Sigmoid colon (tissue), 7 donors: ENCODE results near the gene CPNE9. TPM values are rescaled to one million over a fixed set of nuclear protein-coding genes. Genes with fewer than 3 reads are reported as not detected.

Experiments
- DNase-seq: peaks from one replicate; pipeline ENCODE4 v3.0.0-alpha.2; 2019
- H3K27ac ChIP-seq, 4 donors: fragments of 200-600 bp; sonication (generic); one replicate each; pipeline ENCODE4 v1.5.1; 2016 to 2019; ENCODE audit warnings: mild to moderate bottlenecking in 1 of 4
- H3K27me3 ChIP-seq, 3 donors: fragments of 200-600 bp; sonication (generic); one replicate each; pipeline ENCODE4 v1.5.1; 2019; ENCODE audit warnings: mild to moderate bottlenecking in 1 of 3
- H3K36me3 ChIP-seq, 4 donors: fragments of 200-600 bp; sonication (generic); one replicate each; pipeline ENCODE4 v1.5.1; 2016 to 2019
- H3K4me1 ChIP-seq, 4 donors: fragments of 200-600 bp; sonication (generic); one replicate each; pipeline ENCODE4 v1.5.1; 2017 to 2019
- H3K4me3 ChIP-seq, 4 donors: fragments of 200-600 bp; sonication (generic); one replicate each; pipeline ENCODE4 v1.5.1; 2017 to 2019; ENCODE audit warnings: mild to moderate bottlenecking in 2 of 4, moderate library complexity in 1 of 4
- H3K9me3 ChIP-seq, 4 donors: fragments of 200-600 bp in 3 of 4; sonication (generic) in 3 of 4; one replicate each; pipeline versions ENCODE4 v1.5.1 to v1.6.1; 2013 to 2019
- EP300 ChIP-seq, 4 donors: sonication (generic); formaldehyde crosslinking; IDR thresholded peaks; one replicate each; pipeline ENCODE4 v1.6.1; 2017; ENCODE audit warnings: antibody characterized with exemption in 4 of 4
- POLR2A ChIP-seq, 2 donors: fragments of 450-650 bp; IDR thresholded peaks; one replicate each; pipeline ENCODE4 v1.6.1; 2016; ENCODE audit warnings: antibody characterized with exemption in 2 of 2, mild to moderate bottlenecking in 2 of 2, moderate library complexity in 2 of 2
- POLR2AphosphoS5 ChIP-seq, 4 donors: sonication (generic); formaldehyde crosslinking; IDR thresholded peaks; one replicate each; pipeline ENCODE4 v1.6.1; 2017; ENCODE audit warnings: antibody characterized with exemption in 4 of 4
- WGBS, 2 donors: extraction: QIAGEN DNeasy Blood & Tissue Kit; methylation state at CpG; one replicate each; pipeline ENCODE4 v1.1.7; 2013; 5-methylcytosine and 5-hydroxymethylcytosine counted together
- intact Hi-C: fragments of 100-400 bp; cut with DNase I; formaldehyde crosslinking; loops from one replicate; pipeline ENCODE4 v1.15.1; 2023
- polyA plus RNA-seq, 3 donors: library from polyadenylated mRNA; stranded (reverse); fragments of 200-250 nt; gene quantifications; one replicate each; pipeline ENCODE4 v1.2.3, GENCODE V29; 2013
- total RNA-seq, 4 donors: library from RNA; depleted of rRNA; stranded (reverse); fragments of >200 nt; gene quantifications; one replicate each; pipeline ENCODE4 v1.1.0, GENCODE V29; 2016
- TF ChIP-seq, protein P1 (sequence below), 4 experiments: fragments of 450-650 bp in 3 of 4; fragments of 200-600 bp in 1 of 4; IDR thresholded peaks; one replicate each; pipeline ENCODE4 v1.5.1; 2016 to 2019; ENCODE audit warnings: antibody characterized with exemption in 4 of 4, mild to moderate bottlenecking in 3 of 4, moderate library complexity in 2 of 4
- donor health status: healthy with polysubstance abuse.
- donor health status: Bipolar disorder and iron deficiency.
- donor health status: healthy.

Gene CPNE9
- total and polyA plus RNA-seq, 7 donors, result 0.14 to 0.22 TPM; not detected in 5

DNA sequence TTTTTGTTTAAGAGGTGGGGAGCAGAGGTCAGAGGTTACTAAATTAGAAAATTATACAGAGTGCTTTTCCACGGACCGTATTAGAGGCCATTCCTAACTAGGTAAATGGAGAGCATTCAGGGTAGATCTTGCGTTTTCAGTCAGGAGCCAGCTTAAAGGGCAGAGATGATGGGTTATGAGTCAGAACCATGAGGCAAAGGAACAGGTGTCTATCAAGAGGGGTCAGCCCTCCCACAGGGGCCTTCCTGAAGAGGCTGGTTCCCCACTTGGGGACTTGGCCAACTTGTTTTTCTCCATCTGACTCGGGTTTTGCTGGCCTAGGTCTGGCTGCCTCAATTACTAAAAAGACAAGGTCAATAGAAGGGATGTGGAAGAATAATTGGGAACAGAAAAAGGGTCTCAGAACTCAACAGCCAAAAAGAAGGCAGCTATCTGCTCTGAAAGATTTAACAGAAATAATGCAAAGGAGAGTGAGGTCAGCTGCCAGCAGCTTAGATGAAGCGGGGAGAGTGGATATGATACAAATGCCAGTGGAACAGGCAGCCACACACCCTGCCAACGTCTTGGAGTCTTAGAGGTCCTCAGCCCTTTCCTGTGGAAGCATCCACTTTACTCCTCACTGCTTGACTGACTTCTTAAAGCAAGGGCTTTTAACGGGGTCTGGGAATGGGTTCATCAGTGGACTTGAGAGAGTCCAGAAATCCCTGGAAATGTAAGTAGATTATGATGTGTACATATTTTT, 36.8 kb upstream of the CPNE9 start:
- 84 to 87% methylated on average over 7 of the region's 7 CpGs for WGBS, 2 donors
- H3K4me3 ChIP-seq, result no peak overlapping the region
- H3K36me3 ChIP-seq, result peaks cover 25 to 96% (median 49%) of the 10 kb centered on the region in 4 donors

DNA sequence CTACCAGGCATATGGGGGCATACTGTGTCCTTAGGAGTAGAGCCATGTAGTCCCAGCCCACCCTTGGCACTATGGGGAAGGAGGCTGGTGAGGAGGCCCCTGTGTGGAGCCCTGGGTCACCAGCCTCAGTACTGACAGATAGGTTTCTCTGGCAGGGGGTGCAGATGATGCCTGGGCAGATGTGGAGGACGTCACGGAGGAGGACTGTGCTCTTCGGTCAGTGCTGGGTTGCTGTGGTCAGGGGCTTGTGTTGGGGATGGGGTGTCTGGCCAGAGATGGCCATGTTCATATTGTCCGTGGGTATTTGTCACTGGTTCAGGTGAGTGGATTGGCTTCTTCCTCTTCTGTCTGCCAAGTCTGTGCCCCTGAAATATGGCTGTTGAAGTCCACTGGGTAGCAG, 34.4 kb upstream of the CPNE9 start:
- TF ChIP-seq POLR2AphosphoS5 (IDR thresholded peaks at IDR 0.05), result no peak
- TF ChIP-seq POLR2A (IDR thresholded peaks at IDR 0.05), result no peak
- no peak for TF ChIP-seq EP300 (IDR thresholded peaks at IDR 0.05)
- TF ChIP-seq, protein P1, sequence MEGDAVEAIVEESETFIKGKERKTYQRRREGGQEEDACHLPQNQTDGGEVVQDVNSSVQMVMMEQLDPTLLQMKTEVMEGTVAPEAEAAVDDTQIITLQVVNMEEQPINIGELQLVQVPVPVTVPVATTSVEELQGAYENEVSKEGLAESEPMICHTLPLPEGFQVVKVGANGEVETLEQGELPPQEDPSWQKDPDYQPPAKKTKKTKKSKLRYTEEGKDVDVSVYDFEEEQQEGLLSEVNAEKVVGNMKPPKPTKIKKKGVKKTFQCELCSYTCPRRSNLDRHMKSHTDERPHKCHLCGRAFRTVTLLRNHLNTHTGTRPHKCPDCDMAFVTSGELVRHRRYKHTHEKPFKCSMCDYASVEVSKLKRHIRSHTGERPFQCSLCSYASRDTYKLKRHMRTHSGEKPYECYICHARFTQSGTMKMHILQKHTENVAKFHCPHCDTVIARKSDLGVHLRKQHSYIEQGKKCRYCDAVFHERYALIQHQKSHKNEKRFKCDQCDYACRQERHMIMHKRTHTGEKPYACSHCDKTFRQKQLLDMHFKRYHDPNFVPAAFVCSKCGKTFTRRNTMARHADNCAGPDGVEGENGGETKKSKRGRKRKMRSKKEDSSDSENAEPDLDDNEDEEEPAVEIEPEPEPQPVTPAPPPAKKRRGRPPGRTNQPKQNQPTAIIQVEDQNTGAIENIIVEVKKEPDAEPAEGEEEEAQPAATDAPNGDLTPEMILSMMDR (IDR thresholded peaks at IDR 0.05), result no peak
- DNase-seq, result peak; percentile 29
- H3K4me1 ChIP-seq, result peaks cover 0 to 14% (median 13%) of the 10 kb centered on the region in 4 donors
- H3K36me3 ChIP-seq, result peaks cover 37 to 96% (median 52%) of the 10 kb centered on the region in 4 donors
- H3K9me3 ChIP-seq, result no peaks in the 10 kb centered on the region
- intact Hi-C loops, result no loop called here
- no peak overlapping the region for H3K27ac ChIP-seq
- 94 to 96% methylated on average over 4 of the region's 4 CpGs for WGBS, 2 donors
- no peaks in the 10 kb centered on the region for H3K27me3 ChIP-seq
- no peak overlapping the region for H3K4me3 ChIP-seq

More for the DNA sequence above, 36.8 kb upstream of the CPNE9 start:
- TF ChIP-seq POLR2A (IDR thresholded peaks at IDR 0.05) (no peak), POLR2AphosphoS5 (IDR thresholded peaks at IDR 0.05) (no peak), EP300 (IDR thresholded peaks at IDR 0.05) (no peak)
- TF ChIP-seq, protein P1 (IDR thresholded peaks at IDR 0.05), result no peak
- Histone ChIP-seq H3K27ac (no peak overlapping the region), H3K4me1 (peaks cover 0 to 14% (median 13%) of the 10 kb centered on the region in 4 donors), H3K9me3 (no peaks in the 10 kb centered on the region), H3K27me3 (no peaks in the 10 kb centered on the region)
- DNase-seq, result peak; percentile 39
- intact Hi-C loops, result no loop called here

DNA sequence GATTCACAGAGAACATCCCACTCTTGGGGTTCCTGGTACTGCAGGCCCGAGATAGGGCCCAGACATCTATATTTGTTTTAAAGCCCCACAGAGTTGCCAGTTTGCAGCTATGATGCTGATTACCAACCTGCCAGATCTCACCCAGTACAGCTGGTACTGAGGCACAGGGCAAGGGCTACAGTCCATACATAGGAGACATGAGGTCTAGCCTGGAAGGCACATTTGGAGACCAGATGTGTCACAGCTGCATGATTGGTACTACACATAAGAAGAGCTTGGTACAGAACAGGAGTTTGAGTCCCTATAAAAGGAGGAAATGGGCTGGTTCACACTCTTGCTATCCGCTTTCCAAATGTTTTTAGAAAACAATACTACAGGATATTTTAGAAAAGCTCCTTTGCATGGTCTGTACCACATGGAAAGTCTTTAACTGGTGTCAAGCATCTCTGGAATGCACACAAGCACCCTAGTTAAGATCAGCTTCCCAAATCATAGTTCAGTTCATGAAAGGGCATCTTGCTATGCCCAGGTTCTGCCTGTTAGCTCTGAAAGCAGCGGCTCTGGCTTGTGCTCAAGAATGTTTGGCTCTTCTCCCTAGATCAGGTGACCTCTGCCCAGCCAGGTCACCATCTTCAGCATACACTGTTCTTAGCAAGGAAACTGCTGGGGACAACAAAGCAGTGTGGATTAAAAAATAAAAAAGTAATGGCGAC, 33.8 kb upstream of the CPNE9 start:
- Histone ChIP-seq H3K4me3 (no peak overlapping the region), H3K27me3 (no peaks in the 10 kb centered on the region), H3K27ac (peak overlapping the region in 1 of 4 donors; percentile 3), H3K9me3 (no peaks in the 10 kb centered on the region), H3K36me3 (peaks cover 37 to 96% (median 50%) of the 10 kb centered on the region in 4 donors), H3K4me1 (peaks cover 0 to 14% (median 13%) of the 10 kb centered on the region in 4 donors)
- TF ChIP-seq EP300 (IDR thresholded peaks at IDR 0.05), result no peak
- TF ChIP-seq, protein P1 (IDR thresholded peaks at IDR 0.05), result no peak
- intact Hi-C loops, result no loop called here
- 89 to 91% methylated on average over 4 of the region's 4 CpGs for WGBS, 2 donors
- no peak for DNase-seq

DNA sequence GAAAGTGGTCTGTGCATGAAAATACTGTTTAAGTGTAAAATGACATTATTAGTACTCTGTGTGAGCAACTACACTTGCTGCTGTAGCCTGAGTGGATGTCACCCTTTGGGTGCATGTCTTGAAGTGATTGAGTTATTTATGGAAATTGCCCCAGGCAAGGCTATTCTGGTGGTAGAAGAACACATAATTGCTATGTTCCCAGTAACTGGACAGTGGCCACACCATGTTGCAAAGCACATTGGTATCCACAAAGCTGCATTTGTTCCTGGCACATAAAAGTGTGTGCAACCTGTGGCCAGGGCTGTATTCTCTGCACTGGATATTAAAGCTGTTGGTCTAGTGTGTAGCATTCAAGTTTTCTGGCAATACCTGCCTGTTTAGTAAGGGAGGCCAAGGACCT, 30.6 kb upstream of the CPNE9 start:
- no peak overlapping the region for H3K4me3 ChIP-seq
- intact Hi-C loops, result no loop called here
- TF ChIP-seq EP300 (IDR thresholded peaks at IDR 0.05) (no peak), POLR2A (IDR thresholded peaks at IDR 0.05) (no peak), POLR2AphosphoS5 (IDR thresholded peaks at IDR 0.05) (no peak)
- TF ChIP-seq, protein P1 (IDR thresholded peaks at IDR 0.05), result no peak
- no peaks in the 10 kb centered on the region for H3K9me3 ChIP-seq
- H3K27me3 ChIP-seq, result no peaks in the 10 kb centered on the region
- no peak for DNase-seq
- peaks cover 0 to 14% (median 13%) of the 10 kb centered on the region in 4 donors for H3K4me1 ChIP-seq
- peaks cover 43 to 96% (median 64%) of the 10 kb centered on the region in 4 donors for H3K36me3 ChIP-seq
- H3K27ac ChIP-seq, result no peak overlapping the region
